HG03103 (cell line): Measurements from ENCODE around the gene PPFIA4.
"Not testable (repeated sequence)": the region's sequence is repeated elsewhere in the genome, so short reads cannot be mapped to it uniquely, and the experiment has no call there.

Source experiments
- ATAC-seq: cut with Tn5 transposase; IDR thresholded peaks from one replicate; pipeline ENCODE4 v1.9.1; 2021; ENCODE audit warnings: low read depth; ENCODE audit not compliant: unreplicated experiment

PPFIA4 gene

DNA sequence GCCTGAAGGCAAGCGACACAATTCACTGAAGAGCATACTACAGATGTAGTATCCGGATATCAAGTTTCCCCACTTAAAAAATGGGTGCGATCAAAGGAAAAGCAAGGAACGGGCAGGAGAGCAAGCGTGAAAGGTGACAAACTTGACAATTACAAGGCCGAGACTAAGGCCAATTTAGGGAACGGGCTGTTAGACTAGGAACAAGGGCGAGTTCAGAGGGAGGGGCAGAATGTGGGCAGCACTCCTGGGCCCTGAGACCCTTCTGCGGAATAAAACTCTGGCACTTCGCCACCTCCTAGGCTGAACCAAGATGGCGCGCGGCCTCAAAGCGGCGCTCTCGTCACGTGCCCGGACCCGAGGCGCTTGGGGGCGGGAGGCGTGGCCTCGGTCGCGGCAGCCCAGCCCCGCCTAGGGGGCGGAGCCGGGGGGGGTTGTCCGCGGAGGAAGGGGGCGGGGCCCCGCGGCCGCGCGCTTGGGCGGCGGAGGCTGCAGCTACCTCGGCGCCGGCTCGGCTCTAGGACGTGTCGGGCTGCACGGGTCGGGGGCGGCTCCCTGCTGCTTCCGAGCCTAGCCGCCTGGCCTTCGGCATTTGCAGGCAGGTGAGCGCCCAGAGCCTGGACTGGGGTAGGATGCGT lies at the start of gene PPFIA4:
TSS of gene PPFIA4 (plus strand) at position 461 of the 635 bp plus-strand sequence. CDS start 12,518 bp downstream, outside the sequence.
- ATAC-seq = peak; percentile 71

DNA sequence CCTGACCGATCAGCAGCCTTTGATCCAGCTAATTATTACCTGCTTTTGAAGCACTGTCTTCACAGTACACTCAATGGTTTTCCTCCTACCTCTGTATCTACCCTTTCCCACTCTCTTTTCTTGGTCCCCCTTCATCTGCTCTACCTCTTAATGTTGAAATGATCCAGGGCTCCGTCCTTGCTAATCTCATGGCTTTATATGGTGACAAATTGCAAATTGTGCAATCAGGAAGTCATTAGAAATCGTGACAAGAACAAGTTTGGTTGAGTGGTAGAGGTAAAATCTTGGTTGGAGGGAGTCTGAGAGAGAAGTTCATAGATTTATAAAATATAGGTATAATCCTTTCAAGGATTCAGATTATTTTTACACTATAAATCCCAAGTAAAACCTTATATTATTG lies 49.7 kb upstream of the PPFIA4 start:
- ATAC-seq = no peak

DNA sequence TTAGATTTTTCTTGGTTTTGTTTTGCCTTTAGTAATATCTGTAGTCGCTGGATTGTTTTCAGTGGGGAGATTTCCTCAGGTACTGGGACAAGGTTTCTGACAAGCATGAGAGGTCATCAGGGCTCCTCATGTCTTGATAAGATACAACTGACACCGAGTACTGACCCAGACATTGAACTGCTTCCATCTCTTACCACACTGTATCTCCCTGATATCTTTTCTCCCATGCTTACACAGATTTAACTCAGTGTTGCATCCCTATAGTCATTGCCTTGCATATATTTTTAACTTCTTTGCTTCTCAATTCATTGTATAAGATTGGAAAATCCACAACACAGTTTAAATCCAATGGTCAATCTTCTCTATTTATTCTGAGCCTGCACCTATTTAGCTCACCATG lies 46.8 kb upstream of the PPFIA4 start:
- no peak for ATAC-seq

DNA sequence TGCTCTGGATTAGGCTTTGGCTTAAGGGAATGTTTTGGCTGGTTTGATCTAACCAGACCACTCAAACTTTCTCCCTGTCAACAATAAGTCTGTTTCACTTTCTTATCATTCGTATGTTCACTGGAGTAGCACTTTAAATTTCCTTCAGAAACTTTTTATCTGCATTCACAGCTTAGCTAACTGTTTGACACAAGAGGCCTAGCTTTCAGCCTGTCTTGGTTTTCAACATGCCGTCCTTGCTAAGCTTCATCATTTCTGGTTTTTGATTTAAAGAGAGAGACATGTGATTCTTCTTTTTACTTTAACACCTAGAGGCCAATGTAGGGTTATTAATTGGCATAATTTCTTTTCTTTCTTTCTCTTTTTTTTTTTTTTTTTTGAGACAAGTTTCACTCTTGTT lies 44.4 kb upstream of the PPFIA4 start:
- no peak for ATAC-seq

DNA sequence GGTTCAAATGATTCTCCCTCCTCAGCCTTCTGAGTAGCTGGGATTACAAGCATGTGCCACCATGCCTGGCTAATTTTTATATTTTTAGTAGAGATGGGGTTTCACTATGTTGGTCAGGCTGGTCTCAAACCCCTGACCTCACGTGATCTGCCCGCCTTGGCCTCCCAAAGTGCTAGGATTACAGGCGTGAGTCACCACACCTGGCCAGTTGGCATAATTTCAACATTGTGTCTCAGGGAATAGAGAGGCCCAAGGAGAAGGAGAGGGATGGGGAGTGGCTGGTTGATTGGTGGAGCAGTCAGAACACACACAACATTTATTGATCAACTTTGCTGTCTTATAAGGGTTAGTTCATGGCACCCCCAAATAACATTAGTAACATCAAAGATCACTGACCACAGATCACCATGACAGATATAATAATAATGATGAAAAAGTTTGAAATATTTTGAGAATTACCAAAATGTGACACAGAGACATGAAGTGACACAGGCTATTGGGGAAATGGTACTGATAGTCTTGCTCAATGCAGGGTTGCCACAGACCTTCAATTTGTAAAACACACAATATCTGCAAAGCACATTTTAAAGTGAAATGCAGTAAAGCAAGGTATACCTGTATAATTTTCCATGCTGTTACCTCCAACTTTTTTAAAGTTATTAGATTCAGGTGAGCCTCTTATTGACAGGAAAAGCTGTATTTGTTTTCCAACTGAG lies 43.4 kb upstream of the PPFIA4 start:
- ATAC-seq = no peak

DNA sequence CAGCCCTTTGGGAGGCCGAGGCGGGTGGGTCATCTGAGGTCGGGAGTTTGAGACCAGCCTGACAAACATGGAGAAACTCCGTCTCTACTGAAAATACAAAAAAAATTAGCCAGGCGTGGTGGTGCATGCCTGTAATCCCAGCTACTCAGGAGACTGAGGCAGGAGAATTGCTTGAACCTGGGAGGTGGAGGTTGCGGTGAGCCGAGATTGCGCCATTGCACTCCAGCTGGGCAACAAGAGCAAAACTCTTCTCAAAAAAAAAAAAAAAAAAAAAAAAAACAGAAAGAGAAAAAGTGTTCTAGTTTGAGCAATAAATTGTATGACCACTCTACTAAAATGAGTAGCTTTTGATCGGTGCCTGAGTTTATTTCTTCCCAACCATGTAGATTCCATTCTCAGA lies 40.2 kb upstream of the PPFIA4 start:
- not testable (repeated sequence) for ATAC-seq

DNA sequence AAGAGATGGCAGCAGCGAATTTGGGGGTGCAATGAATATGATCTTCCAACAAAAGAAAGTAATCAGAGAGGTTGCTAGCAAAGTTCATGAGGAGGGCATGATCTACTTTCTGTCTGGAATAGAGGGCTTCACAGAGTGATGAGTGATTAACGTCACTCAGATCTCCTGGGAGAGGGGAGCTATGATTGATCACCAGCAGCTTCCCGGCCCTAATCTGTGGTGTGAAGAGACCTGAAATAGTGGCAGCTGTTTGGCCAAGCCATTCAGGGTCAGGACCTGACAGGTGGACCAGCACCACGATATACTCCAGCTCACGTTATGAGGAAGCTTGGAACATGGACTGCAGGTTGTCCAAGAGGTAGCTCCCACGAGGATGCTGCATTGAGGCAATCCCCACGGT lies 39.0 kb upstream of the PPFIA4 start:
- ATAC-seq = no peak

DNA sequence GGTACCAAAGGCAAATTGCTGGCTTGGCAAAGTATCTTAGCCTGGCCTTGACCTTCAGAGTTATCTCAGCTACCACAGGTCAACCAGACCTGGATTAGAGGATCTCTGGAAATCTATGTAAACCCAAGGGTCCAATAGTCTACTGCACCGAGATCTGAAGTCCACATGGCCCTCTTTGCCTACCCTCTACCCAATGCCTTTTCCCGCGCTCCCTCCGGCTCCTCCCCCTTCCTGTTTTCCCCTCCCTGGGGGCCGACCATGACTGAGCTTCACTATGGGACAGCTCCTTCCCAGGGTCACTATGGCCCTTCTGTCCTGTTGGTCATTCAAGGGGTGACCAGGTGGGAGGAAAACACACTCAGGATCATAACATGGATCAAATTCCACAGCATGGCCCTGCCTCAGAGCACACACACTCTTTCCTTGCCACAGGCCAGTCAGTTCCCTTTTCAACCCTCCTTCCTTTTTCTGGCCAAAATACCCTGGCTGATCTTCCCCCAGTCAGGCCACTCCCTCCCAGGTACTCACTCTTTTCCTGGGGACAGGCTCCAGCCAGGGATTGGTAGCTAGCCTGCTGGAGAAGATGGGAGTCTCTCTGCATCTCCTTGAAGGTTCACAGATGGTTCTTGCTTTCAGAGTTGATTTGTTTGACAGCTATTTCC lies 38.2 kb upstream of the PPFIA4 start:
- no peak for ATAC-seq

DNA sequence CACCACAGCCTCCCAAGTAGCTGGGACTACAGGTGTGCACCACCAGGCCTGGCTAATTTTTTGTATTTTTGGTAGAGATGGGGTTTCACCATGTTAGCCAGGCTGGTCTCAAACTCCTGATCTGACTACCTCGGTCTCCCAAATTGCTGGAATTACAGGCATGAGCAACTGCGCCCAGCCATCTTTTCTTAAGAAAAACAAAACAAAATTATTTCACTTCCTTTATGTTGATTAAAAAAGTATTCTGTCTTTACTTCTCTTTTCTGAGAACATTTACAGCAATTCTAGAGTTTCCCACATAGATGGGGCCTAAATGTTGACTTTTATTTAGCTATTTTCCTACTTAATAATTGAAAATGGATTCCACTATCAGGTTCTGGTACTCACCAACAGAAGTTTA lies 36.4 kb upstream of the PPFIA4 start:
- ATAC-seq = no peak

DNA sequence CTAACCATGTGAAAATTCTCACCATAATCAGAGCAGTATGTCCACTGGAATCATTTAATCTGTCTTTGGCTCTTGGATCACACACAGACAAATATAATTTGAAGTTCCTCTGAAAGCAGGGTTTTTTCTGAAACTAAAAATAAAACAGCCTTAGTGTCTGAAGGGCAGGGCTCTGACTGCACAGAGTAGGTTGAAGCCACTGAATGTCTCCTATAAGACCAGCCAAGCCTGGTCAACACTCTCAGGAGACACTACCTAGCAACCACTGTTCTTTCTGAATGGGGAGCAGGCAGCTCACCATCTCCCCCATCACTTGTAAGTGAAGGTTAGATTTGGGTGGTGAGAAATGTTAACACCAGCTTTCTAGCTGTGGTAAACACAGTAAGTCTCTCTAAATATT lies 35.2 kb upstream of the PPFIA4 start:
- ATAC-seq = no peak

DNA sequence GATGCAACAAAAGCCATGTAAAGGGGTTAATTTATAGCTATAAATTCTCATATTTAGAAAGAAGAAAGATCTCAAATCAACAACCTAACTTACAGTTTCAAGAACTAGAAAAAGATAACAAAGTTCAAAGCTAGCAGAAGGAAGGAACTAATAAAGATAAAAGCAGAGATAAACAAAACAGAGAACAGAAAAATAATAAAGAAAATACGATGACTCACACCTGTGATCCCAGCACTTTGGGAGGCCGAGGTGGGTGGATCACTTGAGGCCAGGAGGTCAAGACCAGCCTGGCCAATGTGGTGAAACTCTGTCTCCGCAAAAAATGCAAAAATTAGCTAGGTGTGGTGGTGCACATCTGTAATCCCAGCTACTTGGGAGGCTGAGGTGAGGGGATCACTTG lies 31.5 kb upstream of the PPFIA4 start:
- ATAC-seq = no peak

DNA sequence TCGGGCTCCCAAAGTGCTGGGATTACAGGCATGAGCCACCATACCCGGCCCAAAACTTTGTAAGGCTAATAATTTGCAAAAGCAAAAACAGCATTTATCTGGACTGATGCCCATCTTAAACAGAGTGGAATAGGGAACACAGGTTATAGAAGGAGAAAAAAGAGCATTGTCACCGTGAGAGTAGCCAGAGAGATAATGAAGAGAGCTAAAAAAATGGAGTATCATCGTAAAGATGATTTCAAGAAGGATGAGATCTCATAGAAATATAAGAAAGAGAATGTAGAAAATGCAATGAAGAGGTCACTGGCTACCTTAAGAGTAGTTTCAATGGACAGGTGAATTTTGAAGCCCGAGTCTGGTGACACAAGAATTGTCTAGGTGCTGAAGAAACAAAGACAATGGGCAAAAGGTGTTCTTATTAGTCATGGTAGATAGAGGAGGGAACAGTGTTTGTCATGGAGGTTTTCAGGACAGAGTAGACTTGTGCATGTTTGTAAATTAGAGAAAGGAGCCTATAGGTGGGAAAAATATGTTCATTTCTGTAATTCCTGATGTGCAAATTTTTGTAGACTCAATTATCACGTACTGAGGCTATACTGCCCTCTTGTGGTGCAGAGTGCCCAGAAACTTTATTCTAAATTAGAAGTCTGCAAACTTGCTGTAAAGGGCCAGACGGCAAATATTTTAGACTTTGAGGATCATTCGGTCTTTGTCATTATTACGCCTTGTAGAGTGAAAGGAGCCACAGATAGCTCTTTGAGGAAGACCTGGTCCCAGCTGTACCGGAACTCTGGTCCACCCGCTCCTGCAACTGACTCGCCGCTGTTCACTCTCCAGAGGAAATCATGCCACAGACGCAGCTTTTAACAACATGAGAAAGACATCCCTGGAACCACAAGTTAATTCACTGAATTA lies 27.2 kb upstream of the PPFIA4 start:
- no peak for ATAC-seq

DNA sequence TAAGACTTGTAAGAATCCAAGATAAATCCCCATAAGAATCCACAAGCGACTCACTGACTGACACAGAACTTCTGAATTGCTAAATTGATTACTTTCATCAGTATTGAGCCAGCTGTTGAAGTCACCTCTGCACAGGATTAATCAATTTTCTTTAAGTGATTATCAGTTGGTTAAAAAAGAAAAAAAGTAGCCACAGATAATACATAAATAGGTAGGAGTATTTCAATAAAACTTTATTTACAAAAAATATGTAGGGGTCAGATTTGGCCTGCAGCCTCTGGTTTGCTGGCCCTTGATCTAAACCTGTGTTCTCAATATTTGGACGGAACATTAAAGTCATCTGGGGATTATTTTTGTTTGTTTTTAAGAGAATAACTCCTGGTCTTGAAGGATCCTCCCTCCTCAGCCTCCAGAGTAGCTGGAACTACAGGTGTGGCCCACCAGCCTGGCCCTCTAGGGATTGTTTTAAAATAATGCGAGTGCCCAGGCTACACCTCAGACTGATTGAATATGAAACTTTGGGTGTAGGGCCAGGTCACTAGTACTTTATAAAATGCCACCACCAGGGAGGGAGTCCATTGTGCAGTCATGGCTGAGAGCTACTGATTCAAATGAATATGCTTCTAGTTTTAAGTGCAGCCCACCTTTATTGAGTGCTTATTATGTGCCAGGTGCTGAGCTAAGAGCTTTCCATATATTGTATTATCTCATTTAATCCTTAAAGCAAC lies 25.9 kb upstream of the PPFIA4 start:
- no peak for ATAC-seq

DNA sequence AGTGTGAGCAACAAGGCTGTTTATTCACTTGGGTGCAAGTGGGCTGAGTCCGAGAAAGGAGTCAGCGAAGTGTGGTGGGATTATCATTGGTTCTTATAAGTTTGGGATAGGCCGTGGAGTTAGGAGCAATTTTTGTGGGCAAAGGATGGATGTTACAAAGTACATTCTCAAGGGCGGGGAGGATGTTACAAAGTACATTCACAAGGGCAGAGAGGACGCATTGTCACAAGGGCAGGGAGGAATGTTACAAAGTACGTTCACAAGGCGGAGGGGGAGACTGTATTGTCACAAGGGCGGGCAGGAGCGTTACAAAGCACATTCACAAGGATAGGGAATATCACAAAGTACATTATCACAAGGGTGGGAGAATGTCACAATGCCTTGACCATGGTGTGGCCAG lies 24.3 kb upstream of the PPFIA4 start:
- no peak for ATAC-seq

DNA sequence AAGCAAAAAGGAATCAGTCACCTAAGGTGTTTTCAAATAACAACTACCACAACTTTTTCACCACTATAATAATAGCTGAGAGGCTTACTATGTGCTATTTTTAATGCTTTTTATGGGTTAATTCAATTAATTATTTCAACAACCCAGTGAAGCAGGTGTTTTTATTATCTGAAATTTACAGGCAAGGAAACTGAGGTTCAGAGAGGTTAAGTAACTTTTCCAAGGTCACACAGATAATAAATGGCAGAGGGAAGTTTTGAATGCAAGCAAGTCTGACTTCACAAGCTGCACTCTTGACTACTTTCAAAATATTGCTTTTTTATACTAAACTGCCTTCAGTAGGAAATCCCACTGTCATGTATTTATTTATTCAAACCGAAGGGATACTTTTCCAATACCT lies 23.3 kb upstream of the PPFIA4 start:
- ATAC-seq = no peak

DNA sequence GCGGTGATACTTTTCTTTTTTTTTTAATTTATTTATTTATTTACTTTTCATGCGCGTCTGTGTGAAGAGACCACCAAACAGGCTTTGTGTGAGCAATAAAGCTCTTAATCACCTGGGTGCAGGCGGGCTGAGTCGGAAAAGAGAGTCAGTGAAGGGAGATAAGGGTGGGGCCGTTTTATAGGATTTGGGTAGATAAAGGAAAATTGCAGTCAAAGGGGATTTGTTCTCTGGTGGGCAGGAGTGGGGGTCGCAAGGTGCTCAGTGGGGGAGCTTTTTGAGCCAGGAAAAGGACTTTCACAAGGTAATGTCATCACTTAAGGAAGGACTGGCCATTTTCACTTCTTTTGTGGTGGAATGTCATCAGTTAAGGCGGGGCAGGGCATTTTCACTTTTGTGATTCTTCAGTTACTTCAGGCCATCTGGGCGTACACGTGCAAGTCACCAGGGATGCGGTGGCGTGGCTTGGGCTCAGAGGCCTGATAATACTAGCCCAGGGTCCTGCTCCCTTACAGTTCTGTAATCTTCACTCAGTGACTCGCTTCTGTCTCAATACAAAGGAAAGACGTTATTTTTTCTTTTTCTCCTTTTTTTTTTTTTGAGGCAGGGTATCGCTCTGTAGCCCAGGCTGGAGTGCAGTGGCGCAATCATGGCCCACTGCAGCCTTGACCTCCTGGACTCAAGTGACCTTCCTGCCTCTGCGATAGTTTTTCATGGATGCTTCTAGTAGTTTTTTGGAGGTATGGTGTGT lies 20.7 kb upstream of the PPFIA4 start:
- not testable (repeated sequence) for ATAC-seq

DNA sequence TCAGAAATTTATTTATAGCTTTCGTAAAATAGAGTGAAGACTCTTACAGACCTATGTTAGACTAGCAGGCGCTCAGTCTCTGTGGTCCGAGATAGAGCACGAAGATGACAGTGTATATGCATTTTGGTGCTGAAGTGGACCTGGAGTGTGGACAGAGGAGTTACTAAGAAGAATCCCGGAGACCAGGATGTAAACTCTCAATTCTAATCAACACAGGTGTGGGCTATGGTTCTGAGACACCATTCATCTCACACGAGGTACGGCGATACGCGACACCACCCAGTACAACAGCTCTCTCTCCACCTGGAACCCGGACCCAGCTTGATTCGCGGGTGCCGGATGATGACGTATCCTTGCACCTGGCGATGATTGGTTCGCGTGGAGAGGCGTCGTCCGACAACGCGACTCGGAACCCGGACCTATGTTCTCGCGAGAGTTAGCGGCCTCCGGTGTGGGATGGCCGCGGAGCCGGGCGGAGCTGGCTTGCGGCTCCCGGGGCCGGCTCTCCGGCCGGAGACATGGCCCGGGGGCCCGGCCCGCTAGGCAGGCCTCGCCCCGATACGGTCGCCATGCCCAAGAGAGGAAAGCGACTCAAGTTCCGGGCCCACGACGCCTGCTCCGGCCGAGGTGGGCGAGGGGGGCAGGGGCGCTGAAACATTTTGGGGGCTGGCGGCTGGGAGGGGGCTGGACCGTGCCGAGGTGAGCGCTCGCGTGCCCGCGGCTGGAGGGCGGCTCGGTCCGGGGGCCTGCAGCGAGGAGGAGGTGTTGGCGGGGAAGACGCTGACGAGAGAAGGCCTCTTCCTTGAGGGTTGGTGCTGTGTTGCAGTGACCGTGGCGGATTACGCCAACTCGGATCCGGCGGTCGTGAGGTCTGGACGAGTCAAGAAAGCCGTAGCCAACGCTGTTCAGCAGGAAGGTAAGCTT lies 19.1 kb upstream of the PPFIA4 start, which contains the start of gene TMEM183A:
TSS of gene TMEM183A (plus strand) at position 427 of the 924 bp plus-strand sequence. CDS start at position 519, 92 bp downstream.
- ATAC-seq = peak; percentile 86

DNA sequence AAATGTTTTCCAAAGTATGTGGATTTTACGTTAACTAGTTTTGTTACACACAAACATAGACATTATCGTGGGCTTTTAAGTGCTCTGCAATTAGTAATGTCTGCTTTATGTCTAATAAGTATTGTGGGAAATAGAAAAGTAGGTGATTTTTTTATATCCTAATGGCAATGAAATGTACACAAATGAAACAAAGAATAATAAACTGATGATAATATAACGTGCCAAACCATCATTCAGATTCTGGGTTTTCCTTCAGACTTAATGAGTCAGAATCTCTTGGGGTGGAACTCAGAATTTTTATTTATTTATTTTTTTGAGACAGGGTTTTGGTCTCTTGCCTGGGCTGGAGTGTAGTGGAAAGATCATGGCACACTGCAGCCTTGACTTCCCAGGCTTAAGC lies 17.1 kb upstream of the PPFIA4 start:
- no peak for ATAC-seq
